SW480 (cell line): ENCODE results near the gene ATP8B1.

ENCODE experiments used
- DNase-seq: peaks from one replicate; pipeline ENCODE4 v3.0.0-alpha.2; 2016; ENCODE audit warnings: low spot score

The ATP8B1 gene

DNA sequence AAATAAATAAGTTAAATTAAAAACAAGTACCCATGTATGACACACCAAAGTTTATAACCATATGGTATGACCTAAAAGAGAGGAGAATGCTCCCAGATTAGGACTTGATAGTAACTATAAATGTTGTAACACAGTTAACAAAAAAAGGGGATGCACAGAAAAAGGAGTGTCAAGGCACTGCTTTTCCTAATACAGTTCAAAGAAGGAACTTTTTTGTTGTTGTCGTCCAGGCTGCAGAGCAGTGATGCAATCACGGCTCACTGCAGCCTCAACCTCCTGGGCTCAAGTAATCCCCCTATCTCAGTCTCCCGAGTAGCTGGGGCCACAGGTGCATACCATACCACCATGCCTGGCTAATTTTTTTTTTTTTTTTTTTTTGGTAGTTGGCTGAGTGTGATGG is 184.2 kb downstream of the ATP8B1 start:
- no peak for DNase-seq

DNA sequence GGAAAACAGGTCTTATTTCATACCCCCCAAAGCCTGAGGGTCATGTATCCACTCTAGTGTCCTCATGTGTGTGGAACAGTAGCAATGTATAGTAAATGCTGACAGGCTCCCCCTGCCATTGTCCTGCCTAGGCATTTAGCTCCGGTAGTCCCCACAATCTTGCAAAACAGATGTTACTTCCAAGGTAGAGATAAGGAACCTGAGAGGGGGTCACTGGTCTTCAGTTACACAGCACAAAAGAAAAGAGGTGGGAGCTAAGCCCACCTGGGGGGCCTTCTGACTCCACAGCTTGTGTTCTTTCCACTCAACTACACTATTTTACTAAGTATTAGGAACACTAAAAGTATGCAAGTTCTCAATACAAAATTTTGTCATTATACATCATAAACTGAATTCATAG is 199.2 kb downstream of the ATP8B1 start:
- DNase-seq, result no peak
